GM12878 (cell line): Measurements from ENCODE around the gene GPC5.

Experiments used
- CREB1 ChIP-seq: IDR thresholded peaks from 2 replicates; pipeline ENCODE4 v1.6.1; 2012; ENCODE audit warnings: low read depth, mild to moderate bottlenecking, inconsistent platforms
- EZH2 ChIP-seq: IDR thresholded peaks from 2 replicates; pipeline ENCODE4 v1.6.1; 2012; ENCODE audit warnings: low read depth, mild to moderate bottlenecking, control low read depth, inconsistent platforms, low read length, borderline replicate concordance; ENCODE audit not compliant: control insufficient read depth
- NRF1 ChIP-seq: conservative IDR thresholded peaks from 2 replicates; pipeline ENCODE4 v1.6.1; 2011; ENCODE audit warnings: mild to moderate bottlenecking, low read depth, low read length, improper control_type of control experiment
- POLR2A ChIP-seq: IDR thresholded peaks from 2 replicates; pipeline ENCODE4 v1.6.1; 2011; ENCODE audit warnings: low read depth, mild to moderate bottlenecking, low read length
- SMC3 ChIP-seq: IDR thresholded peaks from 2 replicates; pipeline ENCODE4 v1.6.1; 2011; ENCODE audit warnings: low read length, improper control_type of control experiment, borderline replicate concordance
- SP1 ChIP-seq: IDR thresholded peaks from one replicate; pipeline ENCODE4 v1.6.1; 2011; ENCODE audit warnings: low read depth, low read length
- TF ChIP-seq, protein P1 (sequence below), 3 experiments: IDR thresholded peaks in 2 of 3; conservative IDR thresholded peaks in 1 of 3; 2 replicates each; pipeline ENCODE4 v1.5.1; 2011; ENCODE audit warnings: low read depth in 3 of 3, low read length in 3 of 3, mild to moderate bottlenecking in 3 of 3, control low read depth in 2 of 3, moderate library complexity in 2 of 3, inconsistent platforms in 1 of 3, mixed read lengths in 1 of 3; ENCODE audit not compliant: control insufficient read depth in 2 of 3, insufficient read depth in 1 of 3; ENCODE audit errors: extremely low read depth in 1 of 3

DNA sequence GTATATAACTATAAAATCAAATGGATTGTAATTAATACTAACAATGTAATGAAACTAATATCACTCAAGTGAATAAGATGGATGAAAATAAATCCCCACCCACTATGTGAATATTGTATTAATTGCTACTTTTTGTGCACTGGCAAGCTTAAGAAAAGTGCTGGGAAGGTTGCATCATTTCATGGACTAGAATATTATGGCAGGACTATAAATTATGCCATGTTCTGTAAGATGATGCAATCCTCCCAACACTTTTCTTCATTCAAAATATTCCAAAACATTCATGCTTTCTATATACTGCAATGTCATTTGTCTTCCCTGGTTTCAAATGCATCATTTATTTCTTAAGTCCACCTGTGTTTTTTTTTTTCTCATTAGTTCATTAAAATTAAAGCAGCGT is 1370.6 kb downstream of the GPC5 start:
- TF ChIP-seq SP1: no peak
- no peak for TF ChIP-seq EZH2
- TF ChIP-seq POLR2A: no peak
- TF ChIP-seq, protein P1, sequence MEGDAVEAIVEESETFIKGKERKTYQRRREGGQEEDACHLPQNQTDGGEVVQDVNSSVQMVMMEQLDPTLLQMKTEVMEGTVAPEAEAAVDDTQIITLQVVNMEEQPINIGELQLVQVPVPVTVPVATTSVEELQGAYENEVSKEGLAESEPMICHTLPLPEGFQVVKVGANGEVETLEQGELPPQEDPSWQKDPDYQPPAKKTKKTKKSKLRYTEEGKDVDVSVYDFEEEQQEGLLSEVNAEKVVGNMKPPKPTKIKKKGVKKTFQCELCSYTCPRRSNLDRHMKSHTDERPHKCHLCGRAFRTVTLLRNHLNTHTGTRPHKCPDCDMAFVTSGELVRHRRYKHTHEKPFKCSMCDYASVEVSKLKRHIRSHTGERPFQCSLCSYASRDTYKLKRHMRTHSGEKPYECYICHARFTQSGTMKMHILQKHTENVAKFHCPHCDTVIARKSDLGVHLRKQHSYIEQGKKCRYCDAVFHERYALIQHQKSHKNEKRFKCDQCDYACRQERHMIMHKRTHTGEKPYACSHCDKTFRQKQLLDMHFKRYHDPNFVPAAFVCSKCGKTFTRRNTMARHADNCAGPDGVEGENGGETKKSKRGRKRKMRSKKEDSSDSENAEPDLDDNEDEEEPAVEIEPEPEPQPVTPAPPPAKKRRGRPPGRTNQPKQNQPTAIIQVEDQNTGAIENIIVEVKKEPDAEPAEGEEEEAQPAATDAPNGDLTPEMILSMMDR (IDR thresholded peaks at IDR 0.05 in 2 of 3, conservative IDR thresholded peaks at IDR 0.05 in 1 of 3; ENCODE audit: control insufficient read depth in 2 of 3, extremely low read depth in 1 of 3, insufficient read depth in 1 of 3, low read depth in 3 of 3, low read length in 3 of 3): no peak
- TF ChIP-seq NRF1: no peak
- TF ChIP-seq CREB1: no peak
- TF ChIP-seq SMC3: no peak
